Embryonic facial prominence (tissue), 1 donor: ENCODE data around the gene FLAD1.
"Not testable (repeated sequence)": the region's sequence is repeated elsewhere in the genome, so short reads cannot be mapped to it uniquely, and the experiment has no call there.

Source experiments
- DNase-seq: peaks from one replicate; pipeline ENCODE4 v3.0.0-alpha.2; 2016; ENCODE audit errors: extremely low spot score

The FLAD1 gene

GRCh38 chr1:154990276-154990675 lies 7.1 kb downstream of the FLAD1 start:
- no peak for DNase-seq

DNA sequence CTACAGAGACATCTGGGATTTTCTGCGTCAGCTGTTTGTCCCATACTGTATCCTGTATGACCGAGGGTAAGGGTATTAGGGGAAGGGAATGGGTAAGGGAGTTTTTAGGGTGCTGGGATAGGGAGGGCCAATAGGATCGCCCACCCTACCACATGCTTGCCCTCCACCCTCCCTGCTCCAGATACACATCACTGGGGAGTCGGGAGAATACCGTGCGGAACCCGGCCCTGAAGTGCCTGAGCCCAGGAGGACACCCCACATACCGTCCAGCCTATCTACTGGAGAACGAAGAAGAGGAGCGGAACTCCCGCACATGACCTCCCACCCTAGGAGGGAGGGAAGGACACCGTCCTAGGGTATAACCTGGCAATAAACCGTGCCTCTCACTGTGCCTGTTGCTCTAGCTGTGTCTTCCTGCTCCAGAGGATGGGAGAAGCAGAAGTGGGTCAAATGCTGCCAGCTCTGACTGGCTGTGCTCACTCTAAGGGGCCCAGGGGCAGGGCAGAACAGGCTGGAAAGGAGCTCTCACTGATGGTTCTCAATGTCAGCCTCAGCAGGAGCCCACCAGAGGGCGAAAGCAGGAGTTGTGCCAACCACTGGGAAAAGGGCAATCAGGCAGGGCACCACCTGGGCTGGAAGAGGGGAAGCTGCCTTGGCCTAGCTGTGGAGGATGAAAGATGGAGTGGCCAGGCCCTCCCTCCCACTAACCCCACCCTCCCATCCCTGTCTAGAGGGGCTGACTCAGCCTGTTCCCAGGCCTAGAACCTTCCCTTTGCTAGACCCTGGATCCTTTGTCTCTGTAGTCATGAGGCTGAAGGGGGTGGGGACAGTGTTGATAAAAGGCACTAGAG lies 9.8 kb downstream of the FLAD1 start:
- no peak for DNase-seq

GRCh38 chr1:154993572-154994268 lies 10.6 kb downstream of the FLAD1 start, which contains the start of gene LENEP:
Gene LENEP (plus strand): TSS chr1:154993586. CDS start chr1:154993608, 22 bp downstream.
- DNase-seq = no peak

GRCh38 chr1:154994269-154994587 lies 11.1 kb downstream of the FLAD1 start:
- DNase-seq = no peak

DNA sequence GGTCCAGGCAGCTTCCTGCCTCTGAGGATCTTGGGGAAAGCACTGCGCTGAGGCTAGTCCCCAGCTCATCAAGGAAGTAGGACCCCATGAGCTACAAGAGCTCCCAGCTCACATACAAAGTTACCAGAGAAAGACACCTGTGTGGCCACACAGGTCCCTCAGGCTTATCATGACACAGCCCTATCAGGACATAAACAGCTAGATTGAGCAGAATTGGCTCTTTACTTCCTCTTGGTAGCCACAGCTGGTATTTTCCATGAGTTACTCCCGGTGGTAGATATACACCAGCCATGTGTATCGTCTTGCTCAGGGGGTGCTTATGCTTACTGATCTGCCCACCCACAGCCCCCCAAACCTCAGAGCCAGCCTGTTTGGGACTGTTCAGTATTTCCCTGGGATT lies 11.4 kb downstream of the FLAD1 start:
- no peak for DNase-seq

DNA sequence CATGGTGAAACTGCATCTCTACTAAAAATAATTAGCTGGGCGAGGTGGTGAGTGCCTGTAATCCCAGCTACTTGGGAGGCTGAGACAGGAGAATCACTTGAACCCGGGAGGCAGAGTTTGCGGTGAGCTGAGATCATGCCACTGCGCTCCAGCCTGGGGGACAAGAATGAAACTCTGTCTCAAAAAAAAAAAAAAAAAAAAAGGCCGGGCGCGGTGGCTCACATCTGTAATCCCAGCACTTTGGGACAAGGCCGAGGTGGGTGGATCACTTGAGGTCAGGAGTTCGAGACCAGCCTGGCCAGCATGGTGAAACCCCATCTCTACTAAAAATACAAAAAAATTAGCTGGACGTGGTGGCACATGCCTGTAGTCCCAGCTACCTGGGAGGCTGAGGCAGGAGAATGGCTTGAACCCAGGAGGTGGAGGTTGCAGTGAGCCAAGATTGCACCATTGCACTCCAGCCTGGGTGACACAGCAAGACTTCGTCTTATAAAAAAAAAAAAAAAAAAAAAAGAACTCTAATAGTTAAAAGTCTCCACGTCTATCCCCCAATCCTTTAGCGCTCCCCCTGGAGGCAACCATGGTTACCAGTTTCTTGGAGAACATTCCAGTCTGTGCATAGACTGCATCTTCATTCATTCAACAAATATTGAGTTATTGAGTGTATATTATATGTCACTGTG lies 12.3 kb downstream of the FLAD1 start:
- DNase-seq = not testable (repeated sequence)

- no peak for DNase-seq
Measured at GRCh38 chr1:154996966-154997701, 14.0 kb downstream of the FLAD1 start.

DNA sequence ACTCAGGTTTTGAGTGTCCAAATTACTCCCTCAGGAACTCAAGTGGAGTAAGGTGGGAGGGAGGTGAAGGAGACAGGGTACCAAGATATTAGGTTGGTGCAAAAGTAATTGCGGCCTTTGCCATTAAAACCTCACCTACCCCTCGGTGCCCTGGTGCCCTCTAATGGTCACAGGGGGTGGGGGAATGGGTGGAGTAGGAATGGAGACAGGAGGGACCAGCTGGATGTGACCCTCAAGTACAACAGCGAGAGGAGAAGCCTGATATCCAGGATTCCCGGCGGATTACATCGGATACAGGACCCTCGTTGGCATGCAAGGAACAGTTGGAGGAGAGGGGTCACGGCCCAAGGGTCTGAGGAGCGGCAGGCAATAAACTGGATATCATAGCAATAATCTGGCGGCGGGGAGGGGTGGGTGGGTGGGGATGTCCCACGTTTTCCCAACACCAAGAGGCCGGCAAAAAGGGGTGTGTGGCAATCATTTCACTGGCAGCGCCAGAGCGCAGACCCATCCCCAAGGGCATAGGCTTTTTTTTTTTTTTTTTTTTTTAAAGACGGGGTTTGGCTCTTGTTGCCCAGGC lies 15.1 kb downstream of the FLAD1 start:
- DNase-seq = no peak

DNA sequence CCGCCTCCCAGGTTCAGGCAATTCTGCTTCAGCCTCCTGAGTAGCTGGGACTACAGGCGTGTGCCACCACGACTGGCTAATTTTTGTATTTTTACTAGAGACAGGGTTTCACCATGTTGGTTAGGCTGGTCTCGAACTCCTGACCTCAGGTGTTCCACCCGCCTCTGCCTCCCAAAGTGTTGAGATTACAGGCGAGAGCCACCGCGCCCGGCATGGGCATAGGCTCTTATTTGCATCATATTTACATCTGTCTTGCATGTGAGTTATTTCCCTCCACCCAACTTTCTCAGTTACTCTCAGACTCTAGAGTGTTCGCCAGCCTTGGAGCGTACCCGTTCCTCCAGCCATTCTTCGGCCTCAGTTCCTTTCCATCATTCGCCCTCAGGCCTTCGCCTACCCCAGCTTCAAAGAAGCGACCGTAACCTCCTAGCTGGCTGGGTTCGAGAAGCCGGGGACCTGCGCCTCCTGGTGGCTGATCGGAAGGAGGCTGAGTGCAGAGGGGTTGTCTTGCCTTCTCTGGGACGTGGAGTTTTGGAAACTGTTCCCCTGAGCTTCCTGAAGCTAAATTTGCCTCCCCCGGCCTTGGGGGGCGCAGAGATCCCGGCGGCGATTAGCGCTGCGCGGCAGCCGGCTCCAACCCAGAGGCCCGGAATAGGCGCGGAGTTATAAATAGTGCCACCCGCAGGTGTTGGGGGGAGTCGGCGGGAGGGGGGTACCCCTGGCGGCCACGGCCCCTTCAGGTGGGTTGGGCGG lies 15.8 kb downstream of the FLAD1 start:
- peak; percentile 76 for DNase-seq

GRCh38 chr1:154999571-155000410 lies 16.6 kb downstream of the FLAD1 start:
- no peak for DNase-seq

DNA sequence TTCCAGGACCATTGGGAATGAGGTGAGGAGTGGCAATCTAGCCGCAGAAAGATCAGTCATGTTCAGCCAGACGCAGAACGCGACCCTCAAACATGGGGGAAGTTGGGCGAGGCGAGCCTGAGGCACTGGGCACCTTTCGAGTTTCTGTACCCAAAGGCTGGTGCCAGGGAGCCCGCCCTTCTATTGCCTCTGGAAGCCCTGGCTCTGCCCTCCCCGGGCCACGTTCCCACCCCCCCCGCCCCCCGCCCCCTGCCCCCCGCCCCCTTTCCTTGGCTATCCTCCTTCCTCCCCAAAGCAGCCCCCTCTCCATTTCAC lies 17.2 kb downstream of the FLAD1 start:
- DNase-seq = no peak

GRCh38 chr1:155000726-155001424 lies 17.7 kb downstream of the FLAD1 start:
- DNase-seq = peak; percentile 50

DNA sequence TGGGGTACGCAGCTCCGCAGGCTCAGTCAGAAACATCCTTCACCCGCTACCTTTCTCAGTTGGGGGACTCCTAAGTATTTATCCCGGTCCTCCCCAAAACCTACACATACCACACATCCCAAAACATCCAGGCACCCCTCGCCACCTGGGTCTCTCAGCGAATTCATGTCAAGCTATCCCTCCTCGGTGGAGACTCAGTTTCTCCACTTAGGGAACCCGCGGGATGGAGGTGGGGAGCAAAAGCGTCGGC lies 18.2 kb downstream of the FLAD1 start:
- no peak for DNase-seq

GRCh38 chr1:155001675-155002463 lies 18.7 kb downstream of the FLAD1 start:
- DNase-seq = peak; percentile 97

DNA sequence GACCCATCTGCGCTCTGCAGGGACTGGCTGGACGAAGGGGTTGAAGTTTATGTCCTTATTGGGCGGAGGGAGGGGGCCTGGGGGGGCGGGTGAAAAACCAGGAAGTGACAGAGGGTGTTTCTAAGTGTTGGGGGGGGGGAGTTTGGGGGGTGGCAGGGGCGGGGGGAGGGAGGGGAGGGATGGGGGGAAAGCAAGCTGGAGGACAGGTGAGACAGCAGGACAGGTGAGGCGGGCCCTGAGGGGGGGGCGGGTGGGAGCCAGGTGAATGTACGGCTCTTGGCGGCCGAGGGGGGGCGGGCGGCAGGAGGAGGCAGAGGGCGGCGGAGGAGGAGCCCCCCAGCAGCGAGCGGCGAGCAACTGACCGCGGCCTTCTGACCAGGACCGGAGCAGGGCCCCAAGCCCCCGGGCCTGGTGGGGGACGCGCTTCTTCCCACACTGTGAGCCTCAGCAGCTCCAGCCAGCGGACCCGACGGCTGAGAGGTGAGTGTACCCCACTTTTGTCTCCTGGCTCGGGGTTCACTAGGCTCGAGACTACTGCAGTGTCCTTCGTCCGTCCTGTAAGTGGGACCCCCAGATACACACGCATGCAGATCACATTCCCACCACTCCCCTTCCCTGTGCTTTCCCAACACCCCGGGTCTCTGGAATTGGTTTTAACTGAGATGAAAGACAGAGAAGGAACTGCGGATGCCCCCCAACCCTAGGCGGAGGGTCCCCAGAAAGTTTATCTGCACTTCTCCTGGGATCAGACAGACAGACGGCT lies 19.5 kb downstream of the FLAD1 start, which contains the start of gene ZBTB7B:
Gene ZBTB7B (plus strand): TSS at position 339 of the 763 bp plus-strand sequence. CDS start 11,859 bp downstream, outside the sequence.
- DNase-seq = no peak

DNA sequence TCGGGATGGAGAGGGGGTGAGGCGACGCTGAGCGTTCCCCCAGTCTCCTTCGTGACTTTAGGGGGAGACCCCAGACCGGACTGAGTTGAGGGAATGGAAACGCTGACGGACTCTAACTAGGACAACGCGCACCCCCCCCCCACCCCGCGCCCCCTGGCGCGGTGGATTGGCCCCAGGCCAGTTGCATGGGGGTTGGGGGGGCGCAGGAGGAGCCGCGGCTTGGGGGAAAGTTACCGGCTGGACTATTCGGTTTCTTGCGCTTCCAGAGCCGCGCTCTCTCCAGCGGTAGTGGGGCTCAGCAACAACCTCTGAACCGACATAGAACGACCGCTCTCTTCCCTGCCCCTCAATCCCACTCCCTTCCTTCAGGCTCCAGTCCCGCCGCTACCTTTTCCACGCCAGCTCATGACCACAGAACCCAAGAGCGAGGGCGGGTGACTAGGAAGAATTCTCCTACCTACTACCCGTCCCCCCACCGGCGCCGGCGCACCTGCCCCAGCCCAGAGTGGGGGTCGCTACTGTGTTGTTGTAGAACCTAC lies 20.2 kb downstream of the FLAD1 start:
- no peak for DNase-seq

GRCh38 chr1:155003766-155004351 lies 20.7 kb downstream of the FLAD1 start:
- DNase-seq = no peak
